Adipocyte (in vitro differentiated cells): ENCODE measurements around the gene SELP.

Experiments
- DNase-seq: peaks from one replicate; pipeline ENCODE4 v3.0.0-alpha.2; 2015; ENCODE audit warnings: low read depth
- H3K27me3 ChIP-seq: replicated peaks from 2 replicates; pipeline ENCODE4 v1.7.0; 2013; ENCODE audit warnings: mild to moderate bottlenecking, low read length, moderate library complexity; ENCODE audit not compliant: control insufficient read depth, insufficient read depth
- H3K36me3 ChIP-seq: 2 replicates; pipeline ENCODE4 v1.7.0; 2013; ENCODE audit warnings: low read length, mild to moderate bottlenecking, moderate library complexity; ENCODE audit not compliant: control insufficient read depth, insufficient read depth, severe bottlenecking
- H3K4me1 ChIP-seq: 2 replicates; pipeline ENCODE4 v1.7.0; 2013; ENCODE audit warnings: mild to moderate bottlenecking, low read length, moderate library complexity; ENCODE audit not compliant: control insufficient read depth, insufficient read depth
- H3K4me3 ChIP-seq: 2 replicates; pipeline ENCODE4 v1.7.0; 2013; ENCODE audit warnings: mild to moderate bottlenecking, low read length, moderate library complexity
- H3K9ac ChIP-seq: 2 replicates; pipeline ENCODE4 v1.7.0; 2013; ENCODE audit warnings: mild to moderate bottlenecking, low read length, moderate library complexity
- H3K9me3 ChIP-seq: 2 replicates; pipeline ENCODE4 v1.7.0; 2013; ENCODE audit warnings: mild to moderate bottlenecking, low read length, moderate library complexity; ENCODE audit not compliant: control insufficient read depth

The SELP gene

GRCh38 chr1:169618367-169618766 is 11.6 kb downstream of the SELP start:
- no peaks in the 10 kb centered on the region for H3K4me1 ChIP-seq
- H3K27me3 ChIP-seq: peaks cover 18% of the 10 kb centered on the region
- no peak for DNase-seq
- H3K9me3 ChIP-seq: no peaks in the 10 kb centered on the region
- H3K36me3 ChIP-seq: no peaks in the 10 kb centered on the region
- no peak overlapping the region for H3K9ac ChIP-seq
- no peak overlapping the region for H3K4me3 ChIP-seq

GRCh38 chr1:169615803-169616202 is 14.1 kb downstream of the SELP start:
- H3K9ac ChIP-seq: no peak overlapping the region
- H3K4me3 ChIP-seq: no peak overlapping the region
- H3K4me1 ChIP-seq: no peaks in the 10 kb centered on the region
- no peak for DNase-seq
- H3K27me3 ChIP-seq: peaks cover 32% of the 10 kb centered on the region
- H3K9me3 ChIP-seq: no peaks in the 10 kb centered on the region
- H3K36me3 ChIP-seq: no peaks in the 10 kb centered on the region

- H3K9me3 ChIP-seq: no peaks in the 10 kb centered on the region
- H3K36me3 ChIP-seq: no peaks in the 10 kb centered on the region
- no peak overlapping the region for H3K4me3 ChIP-seq
- H3K4me1 ChIP-seq: no peaks in the 10 kb centered on the region
- H3K9ac ChIP-seq: no peak overlapping the region
- peaks cover 54% of the 10 kb centered on the region for H3K27me3 ChIP-seq
- DNase-seq: no peak
These were observed 19.1 kb downstream of the SELP start for GRCh38 chr1:169610858-169611257.

DNA sequence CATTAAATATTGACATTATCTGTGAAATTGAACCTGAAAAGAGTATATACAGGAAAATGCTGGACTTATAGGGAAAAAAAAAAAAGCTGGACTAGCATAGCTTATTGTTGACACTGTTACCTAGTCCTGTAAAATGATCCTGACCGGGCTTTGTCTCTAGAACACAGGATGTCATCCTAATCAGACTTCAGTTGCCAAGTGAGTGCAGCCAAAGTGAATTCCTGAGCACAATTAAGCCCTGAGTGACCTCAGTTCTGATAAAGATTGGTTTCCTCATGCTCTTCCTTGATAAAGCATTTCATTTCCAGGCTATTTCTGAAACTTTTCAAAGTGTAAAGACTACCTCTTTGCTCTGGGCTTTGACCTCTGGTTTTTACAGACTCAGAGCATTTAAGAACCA is 19.8 kb downstream of the SELP start:
- no peaks in the 10 kb centered on the region for H3K36me3 ChIP-seq
- no peak overlapping the region for H3K4me3 ChIP-seq
- peaks cover 50% of the 10 kb centered on the region for H3K27me3 ChIP-seq
- H3K9me3 ChIP-seq: no peaks in the 10 kb centered on the region
- H3K9ac ChIP-seq: no peak overlapping the region
- no peak for DNase-seq
- H3K4me1 ChIP-seq: no peaks in the 10 kb centered on the region

DNA sequence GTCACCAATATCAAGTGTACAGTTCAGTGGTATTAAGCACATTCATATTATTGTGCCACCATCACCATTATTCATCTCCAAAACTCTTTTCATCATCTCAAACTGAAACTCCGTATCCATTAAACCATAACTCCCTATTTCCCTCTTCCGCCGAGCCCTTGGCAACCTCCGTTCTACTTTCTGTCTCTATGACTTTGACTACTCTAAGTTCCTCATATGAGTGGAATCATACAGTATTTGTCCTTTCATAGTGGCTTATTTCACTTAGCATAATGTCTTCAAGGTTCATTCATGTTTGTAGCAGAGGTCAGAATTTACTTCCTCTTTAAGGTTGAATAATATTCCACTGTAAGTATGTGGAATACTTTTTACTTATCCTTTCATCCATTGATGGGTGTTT is 21.7 kb downstream of the SELP start:
- peaks cover 45% of the 10 kb centered on the region for H3K27me3 ChIP-seq
- H3K36me3 ChIP-seq: no peaks in the 10 kb centered on the region
- H3K9ac ChIP-seq: no peak overlapping the region
- DNase-seq: no peak
- no peaks in the 10 kb centered on the region for H3K4me1 ChIP-seq
- no peaks in the 10 kb centered on the region for H3K9me3 ChIP-seq
- no peak overlapping the region for H3K4me3 ChIP-seq

GRCh38 chr1:169604781-169605560 is 25.0 kb downstream of the SELP start:
- Histone ChIP-seq H3K9me3 (no peaks in the 10 kb centered on the region), H3K9ac (no peak overlapping the region)
- DNase-seq: no peak

GRCh38 chr1:169601096-169601881 is 28.6 kb downstream of the SELP start:
- peaks cover 5% of the 10 kb centered on the region for H3K4me1 ChIP-seq
- no peaks in the 10 kb centered on the region for H3K9me3 ChIP-seq
- H3K27me3 ChIP-seq: peaks cover 17% of the 10 kb centered on the region
- no peaks in the 10 kb centered on the region for H3K36me3 ChIP-seq
- DNase-seq: peak; percentile 68
- H3K4me3 ChIP-seq: no peak overlapping the region
- no peak overlapping the region for H3K9ac ChIP-seq

More at GRCh38 chr1:169604781-169605560, 25.0 kb downstream of the SELP start:
- peaks cover 31% of the 10 kb centered on the region for H3K27me3 ChIP-seq
- H3K36me3 ChIP-seq: no peaks in the 10 kb centered on the region
- H3K4me3 ChIP-seq: no peak overlapping the region
- no peaks in the 10 kb centered on the region for H3K4me1 ChIP-seq

- H3K4me3 ChIP-seq: no peak overlapping the region
- peak; percentile 24 for DNase-seq
- H3K9me3 ChIP-seq: no peaks in the 10 kb centered on the region
- H3K36me3 ChIP-seq: no peaks in the 10 kb centered on the region
- H3K4me1 ChIP-seq: peaks cover 5% of the 10 kb centered on the region
- no peak overlapping the region for H3K9ac ChIP-seq
- H3K27me3 ChIP-seq: peaks cover 24% of the 10 kb centered on the region
These were observed 33.9 kb downstream of the SELP start for GRCh38 chr1:169595764-169596711.

DNA sequence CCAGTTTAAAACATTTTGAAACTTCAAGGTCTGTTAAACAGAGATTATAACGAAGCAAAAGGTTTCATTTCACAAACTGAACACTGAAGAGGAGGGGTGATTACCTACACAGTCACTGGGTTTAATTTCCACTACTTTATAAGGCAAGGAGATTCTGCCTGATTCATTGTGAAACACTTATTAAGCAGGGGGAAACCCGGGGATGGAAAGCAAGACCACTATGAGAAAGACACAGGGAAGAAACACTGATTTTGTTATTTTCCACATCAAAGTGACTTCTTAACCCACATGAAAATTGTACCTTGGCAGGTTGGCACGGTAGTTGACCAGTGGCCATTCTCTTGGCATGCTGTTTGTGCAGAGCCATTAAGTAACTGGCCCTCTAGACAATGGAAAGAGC is 35.5 kb downstream of the SELP start:
- no peak for DNase-seq
- H3K27me3 ChIP-seq: peaks cover 20% of the 10 kb centered on the region
- no peak overlapping the region for H3K9ac ChIP-seq
- peaks cover 5% of the 10 kb centered on the region for H3K4me1 ChIP-seq
- no peaks in the 10 kb centered on the region for H3K36me3 ChIP-seq
- no peak overlapping the region for H3K4me3 ChIP-seq
- H3K9me3 ChIP-seq: no peaks in the 10 kb centered on the region

GRCh38 chr1:169590932-169591331 is 39.0 kb downstream of the SELP start:
- Histone ChIP-seq H3K36me3 (no peaks in the 10 kb centered on the region), H3K9ac (no peak overlapping the region), H3K4me3 (no peak overlapping the region), H3K9me3 (no peaks in the 10 kb centered on the region), H3K27me3 (peaks cover 17% of the 10 kb centered on the region), H3K4me1 (peaks cover 5% of the 10 kb centered on the region)
- DNase-seq: no peak
